ENCODE results near the gene HNF1A. TPM values are rescaled to one million over a fixed set of nuclear protein-coding genes. Genes with fewer than 3 reads are reported as not detected.
"Not testable (repeated sequence)": the region's sequence is repeated elsewhere in the genome, so short reads cannot be mapped to it uniquely, and the experiment has no call there.

The HNF1A gene
- total RNA-seq, 2 experiments from 2014 or later = not detected

DNA sequence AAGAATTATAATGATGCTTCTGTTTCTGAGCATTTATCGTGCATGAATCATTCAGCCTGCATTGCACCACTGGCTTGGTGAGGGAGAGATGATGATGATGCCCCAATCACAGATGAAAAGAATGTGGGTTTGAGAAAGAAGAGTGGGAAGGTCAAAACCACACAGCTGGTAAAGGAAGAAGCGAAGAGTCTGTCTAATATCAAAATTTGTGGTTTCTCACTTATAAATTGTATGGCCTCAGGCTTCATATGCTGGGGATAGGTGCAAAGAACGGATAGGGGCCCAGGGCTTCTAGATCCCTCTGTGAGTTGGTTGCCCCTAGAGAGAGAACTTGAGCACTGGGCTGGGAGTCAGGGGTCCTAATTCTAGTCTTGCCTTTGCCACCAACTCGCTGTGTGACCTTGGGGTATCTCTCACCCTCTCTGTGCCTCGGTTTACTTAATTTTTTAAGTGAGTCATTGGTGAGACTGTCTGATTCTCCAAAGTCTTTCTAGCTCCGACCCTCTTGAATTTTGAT is 58.5 kb downstream of the HNF1A start:
- ChIA-PET POLR2A (interaction anchor here (0.6 to 1.1 kb wide), 3 partner anchors 9 to 23 kb away, joined by 3 to 6 read pairs (median 3); no protein-coding TSS in a partner anchor), CTCF (interaction anchor here (0.9 to 7.7 kb wide), 5 partner anchors 21 to 73 kb away, joined by 4 to 70 read pairs (median 7); partner anchors contain the start of gene C12orf43)
- Mint-ChIP-seq H3K9me3 (ENCODE audit: insufficient read depth) (no peaks in the 10 kb centered on the region), H3K27me3 (ENCODE audit: low read depth) (no peaks in the 10 kb centered on the region), H3K27ac (peak overlapping the region; percentile 98), H3K4me1 (ENCODE audit: low read depth) (peaks cover 70% of the 10 kb centered on the region), H3K4me3 (peak overlapping the region; percentile 98), H3K36me3 (ENCODE audit: low read depth) (peaks cover 54% of the 10 kb centered on the region)
- peak; percentile 41 for DNase-seq
- ATAC-seq = no peak

DNA sequence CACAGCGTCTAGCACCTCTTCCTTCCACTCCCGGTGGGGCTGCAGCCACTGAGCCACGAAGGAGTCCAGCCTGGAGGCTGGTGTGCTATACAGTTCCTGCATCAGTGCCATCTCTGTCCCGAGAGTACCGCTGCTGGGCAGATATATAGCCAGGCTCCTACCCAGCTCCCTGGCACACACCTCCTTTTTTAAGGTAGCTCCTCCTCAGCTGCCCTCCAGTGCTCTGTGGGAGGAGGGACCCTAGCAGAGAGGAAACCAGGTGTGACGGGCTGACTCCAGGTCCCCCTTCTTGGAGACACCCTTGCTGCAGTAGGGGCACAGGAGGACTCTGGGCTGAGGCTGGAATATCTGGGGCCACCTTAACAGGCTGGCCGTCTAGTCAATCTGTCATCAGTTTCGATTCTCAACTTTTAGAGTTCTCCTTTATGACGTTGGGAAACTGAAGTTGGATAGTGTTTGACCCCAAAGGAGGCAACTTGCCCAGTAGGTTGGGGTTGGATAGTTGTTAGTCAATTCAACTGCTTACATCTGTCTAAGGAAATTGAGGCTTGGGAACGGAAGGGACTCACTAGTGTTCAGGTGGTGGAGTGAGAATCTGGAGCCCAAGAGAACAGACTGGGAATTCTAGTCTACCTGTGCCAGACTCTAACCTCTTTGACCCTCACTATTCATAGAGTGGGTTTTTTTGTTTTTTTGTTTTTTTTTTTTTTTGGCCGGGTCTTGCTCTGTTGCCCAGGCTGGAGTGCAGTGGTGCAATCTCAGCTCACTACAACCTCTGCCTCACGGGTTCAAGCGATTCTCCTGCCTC is 60.7 kb downstream of the HNF1A start, which contains the start of gene OASL:
OASL (minus strand) TSS at position 386 of the 808 bp plus-strand sequence; CDS start at position 111, 275 bp downstream.
- H3K27ac Mint-ChIP-seq = peak within 1 kb of the TSS; percentile 98
- POLR2A ChIA-PET = interaction anchor here (0.6 to 2.0 kb wide), 12 partner anchors 9 to 765 kb away, joined by 3 to 9 read pairs (median 4); partner anchors contain the start of genes C12orf43 and RNU4-1
- peaks cover 50% of the 10 kb centered on the region for H3K4me1 Mint-ChIP-seq (ENCODE audit: low read depth)
- CTCF ChIA-PET = interaction anchor here (0.6 to 7.7 kb wide), 5 partner anchors 21 to 67 kb away, joined by 3 to 70 read pairs (median 3); no protein-coding TSS in a partner anchor
- H3K27me3 Mint-ChIP-seq (ENCODE audit: low read depth) = peaks cover 12% of the 10 kb centered on the region
- H3K9me3 Mint-ChIP-seq (ENCODE audit: insufficient read depth) = no peaks in the 10 kb centered on the region
- peak; percentile 84 for ATAC-seq
- H3K4me3 Mint-ChIP-seq = peak within 1 kb of the TSS; percentile 98
- H3K36me3 Mint-ChIP-seq (ENCODE audit: low read depth) = peaks cover 34% of the 10 kb centered on the region
- peak; percentile 75 for DNase-seq

DNA sequence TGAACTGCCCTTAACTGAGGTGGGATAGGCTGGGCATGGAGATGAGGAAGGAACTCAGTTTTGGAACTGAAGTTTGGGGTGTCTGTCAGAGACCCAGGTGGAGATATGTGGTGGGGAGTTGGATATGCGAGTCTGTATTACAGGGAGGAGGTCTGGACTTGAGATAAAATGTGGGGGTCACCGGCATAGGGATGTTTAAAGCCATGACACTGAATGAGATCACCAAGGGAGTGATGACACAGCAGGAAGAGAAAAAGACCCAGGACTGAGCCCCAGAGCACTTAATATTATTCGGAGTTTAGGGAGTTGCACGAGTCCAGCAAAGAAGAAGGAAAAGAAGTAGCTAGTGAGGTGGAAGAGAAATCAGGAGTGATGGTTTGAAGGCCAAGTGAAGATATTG is 64.7 kb downstream of the HNF1A start:
- Mint-ChIP-seq H3K4me1 (ENCODE audit: low read depth) (peaks cover 20% of the 10 kb centered on the region), H3K4me3 (no peak overlapping the region), H3K27me3 (ENCODE audit: low read depth) (peaks cover 20% of the 10 kb centered on the region), H3K27ac (no peak overlapping the region), H3K36me3 (ENCODE audit: low read depth) (peaks cover 5% of the 10 kb centered on the region), H3K9me3 (ENCODE audit: insufficient read depth) (no peaks in the 10 kb centered on the region)
- no peak for ATAC-seq
- DNase-seq = no peak
- CTCF ChIA-PET = no interaction called here
- POLR2A ChIA-PET = no interaction called here

DNA sequence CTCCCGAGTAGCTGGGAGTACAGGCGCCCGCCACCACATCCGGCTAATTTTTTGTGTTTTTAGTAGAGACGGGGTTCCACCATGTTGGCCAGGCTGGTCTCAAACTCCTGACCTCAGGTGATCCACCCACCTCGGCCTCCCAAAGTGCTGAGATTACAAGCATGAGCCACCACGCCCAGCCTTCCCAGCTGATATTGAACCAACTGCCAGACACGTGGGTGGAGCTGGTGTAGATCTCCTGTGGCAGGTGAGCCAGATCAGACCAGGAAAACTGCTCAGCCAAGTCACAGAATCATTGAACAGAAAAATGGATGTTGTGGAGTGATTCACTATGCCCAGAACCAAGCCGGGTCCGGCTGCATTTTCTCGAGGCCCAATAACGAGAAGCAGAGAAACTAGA is 69.1 kb downstream of the HNF1A start:
- H3K4me1 Mint-ChIP-seq (ENCODE audit: low read depth); DNase-seq; H3K36me3 Mint-ChIP-seq (ENCODE audit: low read depth); H3K4me3 Mint-ChIP-seq; H3K9me3 Mint-ChIP-seq (ENCODE audit: insufficient read depth); H3K27ac Mint-ChIP-seq; ATAC-seq; POLR2A ChIA-PET: not testable (repeated sequence)
- CTCF ChIA-PET = interaction anchor here (1.4 kb wide), 1 partner anchor 13 kb away, joined by 4 read pairs; no protein-coding TSS in a partner anchor
- peaks cover 23% of the 10 kb centered on the region for H3K27me3 Mint-ChIP-seq (ENCODE audit: low read depth)

DNA sequence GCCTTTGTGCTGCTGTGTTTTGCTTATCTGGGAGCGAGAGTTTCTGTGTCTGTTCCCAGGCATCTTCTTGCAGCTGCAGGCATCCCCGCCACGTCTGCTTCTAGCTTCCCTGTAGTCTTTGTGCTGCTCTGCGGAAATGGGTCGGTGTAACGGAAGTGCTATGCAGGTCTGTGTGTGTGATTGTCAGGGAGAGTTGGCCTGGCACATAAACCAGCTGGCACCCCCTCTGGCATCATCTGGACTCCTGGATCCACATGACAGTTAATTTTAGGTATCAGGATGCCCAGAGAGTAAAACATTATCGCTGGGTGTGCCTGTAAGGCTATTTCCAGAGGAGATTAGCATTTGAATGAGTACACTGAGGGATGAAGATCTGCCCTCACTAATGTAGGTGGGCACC is 70.1 kb downstream of the HNF1A start:
- Mint-ChIP-seq H3K36me3 (ENCODE audit: low read depth) (no peaks in the 10 kb centered on the region), H3K27me3 (ENCODE audit: low read depth) (peaks cover 15% of the 10 kb centered on the region), H3K27ac (peak overlapping the region; percentile 66), H3K9me3 (ENCODE audit: insufficient read depth) (no peaks in the 10 kb centered on the region), H3K4me1 (ENCODE audit: low read depth) (peaks cover 6% of the 10 kb centered on the region), H3K4me3 (peak overlapping the region; percentile 59)
- ChIA-PET POLR2A (interaction anchor here (0.6 to 1.1 kb wide), 4 partner anchors 10 to 757 kb away, joined by 3 to 6 read pairs (median 4); partner anchors contain the start of genes OASL and RNU4-2), CTCF (interaction anchor here (1.4 to 4.8 kb wide), 2 partner anchors 12 to 43 kb away, joined by 4 to 36 read pairs; no protein-coding TSS in a partner anchor)
- peak; percentile 37 for ATAC-seq
- DNase-seq = no peak

DNA sequence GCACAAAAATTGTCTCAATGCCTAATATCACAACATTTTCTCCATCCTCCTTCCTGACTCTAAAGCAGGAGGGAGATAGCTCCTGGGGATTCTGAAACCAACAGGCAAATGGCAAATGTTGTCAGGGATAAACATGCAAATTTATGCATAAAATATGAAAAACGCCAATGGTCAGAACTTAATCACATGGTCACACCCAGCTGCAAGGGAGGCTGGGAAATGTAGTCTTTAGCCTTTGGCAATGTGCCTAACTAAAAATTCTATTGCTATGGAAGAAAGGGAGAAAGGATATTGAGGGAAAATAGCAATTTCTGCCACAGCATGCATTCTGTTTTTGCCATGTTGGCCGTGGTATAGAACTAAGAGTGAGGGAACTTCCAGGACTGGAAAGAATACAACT is 72.4 kb downstream of the HNF1A start:
- DNase-seq = no peak
- no peaks in the 10 kb centered on the region for H3K36me3 Mint-ChIP-seq (ENCODE audit: low read depth)
- H3K9me3 Mint-ChIP-seq (ENCODE audit: insufficient read depth) = no peaks in the 10 kb centered on the region
- ChIA-PET CTCF (interaction anchor here (1.0 to 4.8 kb wide), 2 partner anchors 10 to 59 kb away, joined by 3 to 36 read pairs; no protein-coding TSS in a partner anchor), POLR2A (no interaction called here)
- H3K4me1 Mint-ChIP-seq (ENCODE audit: low read depth) = peaks cover 2% of the 10 kb centered on the region
- no peak overlapping the region for H3K4me3 Mint-ChIP-seq
- no peak overlapping the region for H3K27ac Mint-ChIP-seq
- peaks cover 4% of the 10 kb centered on the region for H3K27me3 Mint-ChIP-seq (ENCODE audit: low read depth)
- ATAC-seq = no peak

Other genes with a start within 250 kb of the HNF1A start
- gene SPPL3, start 74.2 kb upstream of the HNF1A start, total RNA-seq = 10 to 100 TPM; 23.3 to 27.8 TPM
- 10 to 100 TPM; 19.0 to 23.3 TPM for gene C12orf43, start 37.9 kb downstream of the HNF1A start, total RNA-seq
- 10 to 100 TPM; 29.2 to 33.5 TPM for gene OASL, start 60.7 kb downstream of the HNF1A start, total RNA-seq
- gene P2RX7, start 154.3 kb downstream of the HNF1A start, total RNA-seq = 1 to 10 TPM; 8.9 to 9.7 TPM
- 10 to 100 TPM; 38.7 to 41.0 TPM for gene P2RX4, start 231.6 kb downstream of the HNF1A start, total RNA-seq